Measurements from ENCODE around the gene ZNF275. TPM values are rescaled to one million over a fixed set of nuclear protein-coding genes. Genes with fewer than 3 reads are reported as not detected.
"Not testable (repeated sequence)": the region's sequence is repeated elsewhere in the genome, so short reads cannot be mapped to it uniquely, and the experiment has no call there.

The ZNF275 gene
- total RNA-seq, 2 experiments from 2014 or later, result 14.2 to 14.7 TPM

DNA sequence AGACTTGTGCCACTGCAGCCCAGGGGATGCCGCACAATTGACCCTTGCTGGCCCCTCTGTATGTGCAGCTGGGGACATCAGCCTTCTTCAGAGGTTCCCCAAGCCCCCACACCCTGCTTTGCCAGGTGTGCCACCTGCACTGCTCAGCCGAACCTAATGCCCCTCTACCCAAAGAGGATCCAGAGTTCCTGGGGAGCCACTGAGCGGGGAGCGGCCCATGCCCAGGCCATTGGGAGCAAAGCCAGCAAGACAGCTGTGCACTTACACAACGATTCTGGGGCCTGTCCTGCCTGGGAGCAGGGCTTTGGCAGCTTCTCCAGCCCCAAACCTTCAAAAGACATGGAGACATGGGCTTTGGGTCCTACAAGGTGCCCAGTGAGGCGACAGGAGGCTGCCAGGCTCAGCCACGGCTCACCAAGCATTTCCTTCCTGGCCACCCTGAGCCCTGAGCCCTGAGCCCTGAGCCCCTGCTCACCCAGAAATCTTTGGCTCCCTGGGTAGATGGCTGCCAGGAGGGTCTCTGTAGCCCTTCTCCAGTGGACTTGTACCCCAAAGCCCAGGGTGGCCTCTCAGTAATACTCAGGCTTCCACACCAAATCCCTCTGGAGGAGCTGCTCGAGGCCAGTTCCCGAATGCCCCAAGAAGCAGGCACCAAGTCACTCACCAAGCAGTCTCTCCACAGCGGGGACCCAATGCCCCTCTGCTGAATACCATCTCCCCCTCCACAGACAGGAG, 54.2 kb downstream of the ZNF275 start:
- CTCF ChIA-PET, result no interaction called here
- Mint-ChIP-seq H3K27ac (no peak overlapping the region), H3K36me3 (ENCODE audit: low read depth) (no peaks in the 10 kb centered on the region), H3K9me3 (no peaks in the 10 kb centered on the region), H3K4me3 (no peak overlapping the region), H3K4me1 (ENCODE audit: low read depth) (no peaks in the 10 kb centered on the region), H3K27me3 (no peaks in the 10 kb centered on the region)
- intact Hi-C loops (cut with micrococcal nuclease), result no loop called here
- ATAC-seq, result no peak
- POLR2A ChIA-PET, result no interaction called here
- TF ChIP-seq, protein P1, sequence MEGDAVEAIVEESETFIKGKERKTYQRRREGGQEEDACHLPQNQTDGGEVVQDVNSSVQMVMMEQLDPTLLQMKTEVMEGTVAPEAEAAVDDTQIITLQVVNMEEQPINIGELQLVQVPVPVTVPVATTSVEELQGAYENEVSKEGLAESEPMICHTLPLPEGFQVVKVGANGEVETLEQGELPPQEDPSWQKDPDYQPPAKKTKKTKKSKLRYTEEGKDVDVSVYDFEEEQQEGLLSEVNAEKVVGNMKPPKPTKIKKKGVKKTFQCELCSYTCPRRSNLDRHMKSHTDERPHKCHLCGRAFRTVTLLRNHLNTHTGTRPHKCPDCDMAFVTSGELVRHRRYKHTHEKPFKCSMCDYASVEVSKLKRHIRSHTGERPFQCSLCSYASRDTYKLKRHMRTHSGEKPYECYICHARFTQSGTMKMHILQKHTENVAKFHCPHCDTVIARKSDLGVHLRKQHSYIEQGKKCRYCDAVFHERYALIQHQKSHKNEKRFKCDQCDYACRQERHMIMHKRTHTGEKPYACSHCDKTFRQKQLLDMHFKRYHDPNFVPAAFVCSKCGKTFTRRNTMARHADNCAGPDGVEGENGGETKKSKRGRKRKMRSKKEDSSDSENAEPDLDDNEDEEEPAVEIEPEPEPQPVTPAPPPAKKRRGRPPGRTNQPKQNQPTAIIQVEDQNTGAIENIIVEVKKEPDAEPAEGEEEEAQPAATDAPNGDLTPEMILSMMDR (IDR thresholded peaks at IDR 0.05), result no peak
- DNase-seq, result no peak

DNA sequence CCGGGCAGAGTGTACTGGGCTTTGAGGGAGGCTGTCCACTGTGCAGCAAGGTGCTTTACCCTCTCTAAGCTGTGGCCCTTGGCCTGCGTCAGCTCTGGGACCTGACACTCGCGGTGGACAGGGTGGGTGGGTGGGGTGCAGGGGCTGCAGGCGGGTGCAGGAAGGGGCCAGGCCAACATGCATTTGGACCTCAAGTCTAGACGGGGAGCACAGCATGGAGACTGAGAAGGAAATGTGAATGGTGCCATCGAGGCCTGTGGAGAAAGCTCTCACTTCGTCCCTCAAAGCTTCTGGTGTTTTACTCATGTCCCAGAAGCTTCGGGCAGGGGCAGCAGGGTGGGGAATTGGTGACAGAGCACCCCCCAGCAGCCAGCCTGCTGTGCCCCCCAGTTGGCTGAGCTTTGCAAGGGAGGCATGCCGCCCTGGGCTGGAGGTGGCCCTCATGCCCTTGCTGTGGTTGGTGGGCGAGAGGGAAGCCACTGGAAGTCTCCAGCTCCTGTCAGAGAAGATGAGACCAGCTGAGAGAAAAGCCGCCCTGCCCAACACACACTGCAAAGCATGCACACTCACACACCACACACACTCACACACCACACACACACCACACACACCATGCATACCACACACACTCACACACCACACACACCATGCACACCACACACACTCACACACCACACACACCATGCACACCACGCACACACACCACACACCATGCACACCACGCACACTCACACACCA, 54.9 kb downstream of the ZNF275 start:
- no peak overlapping the region for H3K4me3 Mint-ChIP-seq
- no peak overlapping the region for H3K27ac Mint-ChIP-seq
- POLR2A ChIA-PET, result no interaction called here
- no peak for ATAC-seq
- intact Hi-C loops (cut with micrococcal nuclease), result no loop called here
- no peaks in the 10 kb centered on the region for H3K36me3 Mint-ChIP-seq (ENCODE audit: low read depth)
- CTCF ChIA-PET, result no interaction called here
- DNase-seq, result no peak
- H3K9me3 Mint-ChIP-seq, result no peaks in the 10 kb centered on the region
- no peaks in the 10 kb centered on the region for H3K4me1 Mint-ChIP-seq (ENCODE audit: low read depth)
- TF ChIP-seq, protein P1 (IDR thresholded peaks at IDR 0.05), result no peak
- no peaks in the 10 kb centered on the region for H3K27me3 Mint-ChIP-seq

DNA sequence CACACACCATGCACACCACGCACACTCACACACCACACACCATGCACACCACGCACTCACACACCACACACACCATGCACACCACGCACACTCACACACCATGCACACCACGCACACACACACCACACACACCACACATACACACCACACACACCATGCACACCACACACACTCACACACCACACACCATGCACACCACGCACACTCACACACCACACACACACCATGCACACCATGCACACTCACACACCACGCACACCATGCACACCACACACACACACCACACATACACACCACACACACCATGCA, 55.5 kb downstream of the ZNF275 start:
- H3K4me3 Mint-ChIP-seq; intact Hi-C loops (cut with micrococcal nuclease); ATAC-seq; CTCF ChIA-PET; DNase-seq; POLR2A ChIA-PET; H3K27ac Mint-ChIP-seq; H3K36me3 Mint-ChIP-seq (ENCODE audit: low read depth); H3K27me3 Mint-ChIP-seq; H3K4me1 Mint-ChIP-seq (ENCODE audit: low read depth); H3K9me3 Mint-ChIP-seq: not testable (repeated sequence)

DNA sequence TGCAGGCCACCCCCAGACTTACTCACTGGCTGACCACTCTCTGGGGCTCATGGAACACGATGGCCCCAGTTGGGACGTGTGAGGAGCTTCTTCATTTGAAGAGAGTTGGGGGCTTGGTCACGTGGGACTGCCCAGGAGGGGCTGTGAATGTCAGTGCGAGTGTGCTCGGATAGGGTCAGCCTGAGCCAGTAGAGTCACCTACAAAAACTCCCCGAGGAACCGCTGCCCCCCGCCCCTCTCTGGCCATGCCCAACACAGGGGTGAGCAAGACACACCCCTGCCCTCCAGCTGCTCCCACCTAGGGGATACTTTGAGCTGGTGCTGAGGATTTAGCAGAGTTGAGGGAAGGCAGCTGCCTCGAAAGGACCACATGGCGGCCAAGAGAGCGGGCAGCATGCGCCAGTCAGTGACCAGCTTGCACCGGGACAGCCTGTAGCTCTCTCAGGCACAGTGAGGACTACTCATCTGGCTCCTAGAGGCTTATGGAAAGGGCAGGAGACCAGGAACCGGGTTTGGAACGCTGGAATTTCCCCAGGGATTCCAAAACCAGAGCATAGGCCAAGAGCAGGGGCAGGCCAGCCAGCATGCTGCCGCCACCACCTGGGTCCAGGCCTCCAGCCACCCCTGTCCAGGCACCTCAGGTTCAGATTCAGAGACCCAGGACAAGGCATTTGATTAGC, 58.8 kb downstream of the ZNF275 start:
- ATAC-seq, result no peak
- H3K36me3 Mint-ChIP-seq (ENCODE audit: low read depth), result no peaks in the 10 kb centered on the region
- TF ChIP-seq, protein P1 (IDR thresholded peaks at IDR 0.05), result no peak
- H3K4me1 Mint-ChIP-seq (ENCODE audit: low read depth), result no peaks in the 10 kb centered on the region
- ChIA-PET CTCF (no interaction called here), POLR2A (no interaction called here)
- DNase-seq, result no peak
- intact Hi-C loops (cut with micrococcal nuclease), result no loop called here
- H3K27ac Mint-ChIP-seq, result no peak overlapping the region
- H3K9me3 Mint-ChIP-seq, result no peaks in the 10 kb centered on the region
- H3K4me3 Mint-ChIP-seq, result no peak overlapping the region
- H3K27me3 Mint-ChIP-seq, result no peaks in the 10 kb centered on the region

DNA sequence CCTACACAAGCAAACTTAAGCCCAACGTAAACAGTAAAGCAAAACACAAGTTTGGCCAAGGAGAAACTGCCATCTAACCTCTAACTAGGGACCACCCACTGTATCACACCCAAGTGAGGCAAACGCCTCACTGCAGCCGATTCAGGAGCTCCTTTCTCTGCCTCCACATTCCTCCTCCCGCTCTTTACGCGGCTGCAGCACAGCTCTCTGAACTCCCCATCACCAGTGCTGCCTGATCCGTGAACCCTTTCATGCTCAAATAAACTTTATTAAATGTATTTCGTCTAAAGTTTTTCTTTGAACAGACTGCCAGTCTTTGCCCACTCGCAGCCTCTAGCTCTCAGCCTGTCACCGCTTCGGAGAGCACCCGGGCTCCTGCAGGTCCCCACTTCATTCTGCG, 60.7 kb downstream of the ZNF275 start:
- ChIA-PET CTCF (no interaction called here), POLR2A (interaction anchor here (0.6 kb wide), 1 partner anchor 118 kb away, joined by 4 read pairs; no protein-coding TSS in a partner anchor)

More for the DNA sequence above, 60.7 kb downstream of the ZNF275 start:
- Mint-ChIP-seq H3K27ac (no peak overlapping the region), H3K27me3 (no peaks in the 10 kb centered on the region), H3K4me1 (ENCODE audit: low read depth) (no peaks in the 10 kb centered on the region), H3K4me3 (no peak overlapping the region), H3K9me3 (no peaks in the 10 kb centered on the region), H3K36me3 (ENCODE audit: low read depth) (no peaks in the 10 kb centered on the region)
- DNase-seq, result no peak
- no peak for ATAC-seq
- TF ChIP-seq, protein P1 (IDR thresholded peaks at IDR 0.05), result no peak
- intact Hi-C loops (cut with micrococcal nuclease), result no loop called here
